ENCODE measurements around the gene TNFSF8.

Gene TNFSF8

DNA sequence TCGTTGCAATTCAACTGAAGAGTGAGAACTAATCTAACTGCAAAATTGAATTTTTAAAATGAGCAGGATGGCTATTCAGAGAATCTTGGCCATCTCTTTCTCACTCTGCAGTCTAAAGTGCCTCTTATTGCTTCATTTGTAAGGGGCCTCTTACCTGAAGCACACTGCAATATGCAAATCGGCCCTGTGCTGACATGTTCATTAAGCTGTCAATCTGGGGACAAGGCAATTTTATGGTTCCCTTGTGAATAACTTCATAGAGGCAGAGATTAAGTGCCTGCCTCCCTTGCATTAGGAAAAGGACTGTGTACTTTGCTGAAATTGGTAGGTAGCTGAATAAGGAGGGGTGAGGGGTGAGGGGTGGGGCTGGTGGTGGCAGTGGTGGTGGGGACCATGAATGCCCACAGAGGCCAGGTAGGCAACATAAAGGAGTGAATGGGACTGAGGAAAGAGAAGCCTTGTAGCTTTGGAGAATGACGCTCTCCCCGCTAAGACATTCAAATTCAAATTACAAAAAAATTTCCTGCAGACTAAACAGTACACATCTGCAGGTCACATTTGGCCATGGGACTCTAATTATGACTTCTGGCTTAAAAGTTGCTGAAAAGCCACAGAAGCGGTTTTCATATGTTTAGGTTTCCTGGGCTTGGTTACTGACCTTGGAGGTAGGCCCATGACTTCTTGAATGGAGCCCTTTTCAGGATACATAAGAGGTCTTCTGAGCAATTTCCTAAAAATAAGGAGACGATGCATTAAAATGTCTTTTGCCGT is 25.0 kb downstream of the TNFSF8 start:
- DNase-seq (ENCODE audit: low read depth): no peak

DNA sequence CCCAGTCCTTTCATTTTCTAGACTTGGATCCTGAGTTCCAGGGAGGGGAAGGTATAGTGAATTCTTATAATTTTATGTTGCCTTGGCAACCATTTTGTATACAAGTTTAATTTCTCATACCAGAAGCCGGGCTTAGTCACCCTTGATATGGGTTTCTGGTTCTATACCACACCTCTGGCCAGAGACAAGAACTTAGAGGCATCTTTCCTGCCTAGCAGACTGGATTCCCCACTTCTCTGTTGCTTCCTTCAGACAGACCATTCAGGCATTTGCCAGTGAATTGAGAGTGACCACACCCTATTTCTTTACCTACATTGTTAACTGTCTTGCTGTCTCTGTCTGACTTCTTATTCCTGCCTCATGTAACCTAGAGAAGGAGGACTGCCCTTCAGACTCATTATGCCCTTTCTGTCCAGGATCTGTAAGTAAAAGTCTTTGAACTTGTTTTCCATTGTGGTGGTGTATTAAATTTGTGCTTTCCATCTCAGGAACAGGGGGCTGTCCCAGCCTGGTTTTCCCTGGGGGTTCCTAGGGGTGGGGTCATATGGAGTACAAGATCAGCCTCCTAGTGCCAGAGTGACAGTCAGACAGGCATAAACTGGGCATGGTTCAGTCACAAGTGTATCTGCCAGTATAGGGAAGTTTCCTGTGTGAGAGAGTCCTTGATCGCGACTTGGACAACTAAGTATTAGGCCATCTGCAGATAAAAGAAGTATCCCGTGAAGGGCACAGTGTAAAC is 27.4 kb downstream of the TNFSF8 start:
- peak; percentile 56 for DNase-seq (ENCODE audit: low read depth)

GRCh38 chr9:114900942-114901802 is 29.2 kb downstream of the TNFSF8 start:
- DNase-seq (ENCODE audit: low read depth): peak; percentile 63

GRCh38 chr9:114899995-114900394 is 30.4 kb downstream of the TNFSF8 start:
- DNase-seq (ENCODE audit: low read depth): no peak

DNA sequence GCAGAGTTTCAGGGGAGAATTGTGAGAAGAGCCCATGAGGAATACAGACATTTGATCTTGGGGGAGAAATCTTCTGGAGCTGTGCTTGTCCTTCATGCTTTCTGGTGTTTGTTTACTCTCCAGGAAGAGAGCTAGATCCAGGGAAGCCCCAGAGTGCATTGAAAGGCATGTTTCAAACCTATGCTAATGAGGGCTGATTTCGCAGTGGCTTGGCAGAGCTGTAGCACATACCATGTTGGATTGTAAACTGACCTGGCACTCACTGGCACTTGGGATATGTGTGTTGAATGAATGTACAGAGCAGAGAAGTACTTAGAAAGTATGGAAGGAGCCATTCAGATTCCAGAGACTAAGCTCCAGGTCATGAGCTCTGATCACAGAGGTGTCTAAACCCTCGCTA is 30.9 kb downstream of the TNFSF8 start:
- DNase-seq (ENCODE audit: low read depth): peak; percentile 18

- DNase-seq (ENCODE audit: low read depth): no peak
Observed at GRCh38 chr9:114898741-114899140, 31.6 kb downstream of the TNFSF8 start.

DNA sequence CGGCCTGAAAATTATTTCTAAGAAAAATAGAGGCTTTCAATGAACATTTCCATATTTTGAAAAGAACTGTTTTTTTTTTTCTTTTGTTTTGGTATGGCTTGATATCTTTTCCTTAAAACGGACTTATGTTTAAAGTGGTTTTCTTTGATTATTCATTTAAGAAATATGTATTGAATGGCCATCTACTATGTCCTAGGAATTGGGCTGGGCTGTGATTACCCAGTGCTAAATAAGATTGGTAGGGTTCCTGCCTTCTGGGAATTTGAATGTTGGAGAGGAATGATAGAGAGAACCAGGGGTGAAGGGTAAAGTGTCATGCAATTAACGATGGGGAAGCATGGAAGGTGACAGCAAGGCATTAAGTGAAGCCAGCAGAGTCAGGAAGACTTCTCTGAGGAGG is 33.2 kb downstream of the TNFSF8 start:
- DNase-seq (ENCODE audit: low read depth): no peak

GRCh38 chr9:114896344-114896743 is 34.0 kb downstream of the TNFSF8 start:
- no peak for DNase-seq (ENCODE audit: low read depth)

DNA sequence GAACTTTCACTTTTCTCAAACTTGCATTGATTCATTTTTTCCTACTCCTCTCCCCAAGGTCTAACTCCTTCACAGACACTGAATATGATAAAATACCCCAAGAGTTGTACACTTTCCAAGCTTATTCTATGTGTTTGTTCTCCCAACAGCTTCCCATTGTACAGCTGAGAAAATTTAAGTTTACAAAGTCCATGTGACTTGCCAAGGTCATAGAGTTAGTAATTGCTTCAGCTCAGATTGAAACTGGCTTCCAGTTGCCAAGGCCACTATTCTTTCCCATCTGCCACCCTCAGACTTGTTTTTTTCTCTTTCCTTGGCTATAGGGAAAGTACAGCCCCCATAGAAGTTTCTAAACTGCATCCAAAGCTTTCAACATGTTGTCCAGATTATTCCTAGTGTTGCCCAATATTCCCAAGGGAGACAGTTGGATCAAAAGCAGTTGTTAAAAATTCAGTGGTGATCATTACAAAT is 34.8 kb downstream of the TNFSF8 start:
- peak; percentile 36 for DNase-seq (ENCODE audit: low read depth)

DNA sequence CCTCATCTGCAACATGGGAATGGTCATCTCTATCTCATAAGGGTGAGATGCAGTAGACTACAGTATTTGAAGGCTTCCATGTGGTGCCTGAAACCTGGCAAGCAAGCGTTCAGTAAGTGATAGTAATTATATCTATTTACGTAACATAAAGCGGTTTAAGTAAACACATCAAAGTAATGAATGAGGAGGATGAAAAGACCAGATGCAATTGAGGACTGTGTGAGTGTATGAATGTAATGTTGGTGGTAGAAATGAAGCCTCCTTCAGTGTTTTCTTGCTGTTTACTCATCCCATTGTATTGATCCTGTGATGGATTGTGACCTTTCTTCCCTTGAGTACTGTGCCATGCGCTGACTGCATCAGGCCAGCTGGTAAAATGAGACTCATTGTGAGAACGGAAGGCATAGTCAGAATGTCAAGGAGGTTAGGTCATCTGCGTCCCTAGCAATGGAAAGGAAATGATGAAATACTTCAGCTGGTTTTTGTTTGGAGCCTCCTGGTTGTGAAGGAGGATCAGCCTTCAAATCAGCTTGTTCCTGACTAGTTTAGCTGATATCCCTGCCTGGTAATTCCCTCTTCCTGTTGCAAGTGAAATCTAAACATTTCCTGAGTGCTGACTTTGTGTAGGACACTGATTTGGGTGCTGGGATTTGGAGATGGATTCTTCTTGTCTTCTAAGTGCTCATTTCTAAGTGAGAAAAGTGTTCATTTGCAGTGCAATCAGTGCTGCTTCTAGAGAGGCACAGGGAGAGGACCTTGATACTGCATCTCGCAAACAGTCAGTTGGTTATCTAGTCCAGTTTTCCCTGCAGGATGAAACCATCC is 35.6 kb downstream of the TNFSF8 start:
- DNase-seq (ENCODE audit: low read depth): peak; percentile 97

DNA sequence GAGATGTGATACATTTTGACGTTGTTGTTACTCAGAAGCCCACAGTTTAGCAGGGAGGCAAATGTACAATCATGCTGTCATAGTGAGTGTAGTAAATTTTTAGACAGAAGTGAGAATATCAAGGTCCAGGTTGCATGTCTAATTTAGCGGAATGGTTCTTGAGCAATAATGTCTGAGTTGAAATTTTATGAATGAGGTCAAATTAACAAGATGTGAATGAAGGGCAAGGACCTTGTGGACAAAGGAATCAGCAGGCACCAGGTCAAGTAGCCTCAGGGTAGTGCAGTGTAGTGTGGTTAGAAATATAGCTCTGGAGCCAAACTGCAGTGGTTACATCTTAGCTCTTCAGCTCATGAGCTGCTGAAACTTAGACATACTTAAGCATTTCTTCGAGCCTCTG is 36.2 kb downstream of the TNFSF8 start:
- DNase-seq (ENCODE audit: low read depth): peak; percentile 35

DNA sequence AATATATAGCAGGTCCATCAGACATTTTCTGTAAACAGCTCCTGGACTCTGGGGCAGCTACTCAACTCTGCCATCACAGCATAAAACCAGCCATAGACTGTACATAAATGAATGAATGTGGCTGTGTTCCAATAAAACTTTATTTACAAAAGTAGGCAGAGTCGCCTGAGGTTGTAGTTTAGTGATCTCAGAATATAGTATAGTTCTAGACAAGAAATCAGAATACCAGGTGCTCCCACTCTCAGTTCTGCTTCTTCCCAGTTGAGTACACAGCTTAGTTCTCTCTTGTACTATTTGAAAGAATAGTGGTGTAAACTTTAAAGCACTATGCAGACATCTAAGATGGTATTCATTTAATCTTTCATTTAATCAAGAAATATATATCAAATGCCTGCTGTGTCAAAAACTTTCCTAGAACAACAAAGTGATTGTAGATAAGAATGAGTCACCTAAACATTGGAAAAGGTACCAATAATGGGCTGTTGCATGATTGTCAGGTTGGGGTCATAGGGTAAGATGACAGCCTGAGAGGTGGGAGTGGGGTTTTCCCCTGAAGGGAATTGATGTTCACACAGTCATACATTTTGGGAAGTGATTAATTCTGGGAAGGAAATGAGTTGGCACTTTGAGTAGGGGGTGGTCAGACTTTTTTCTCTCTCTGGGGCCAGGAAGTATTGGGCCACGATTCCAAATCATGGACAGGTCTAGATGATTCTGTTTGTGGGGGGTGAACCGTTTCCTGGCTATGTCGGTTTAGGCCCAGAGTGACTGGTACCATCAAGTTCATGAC is 37.0 kb downstream of the TNFSF8 start:
- DNase-seq (ENCODE audit: low read depth): peak; percentile 17

DNA sequence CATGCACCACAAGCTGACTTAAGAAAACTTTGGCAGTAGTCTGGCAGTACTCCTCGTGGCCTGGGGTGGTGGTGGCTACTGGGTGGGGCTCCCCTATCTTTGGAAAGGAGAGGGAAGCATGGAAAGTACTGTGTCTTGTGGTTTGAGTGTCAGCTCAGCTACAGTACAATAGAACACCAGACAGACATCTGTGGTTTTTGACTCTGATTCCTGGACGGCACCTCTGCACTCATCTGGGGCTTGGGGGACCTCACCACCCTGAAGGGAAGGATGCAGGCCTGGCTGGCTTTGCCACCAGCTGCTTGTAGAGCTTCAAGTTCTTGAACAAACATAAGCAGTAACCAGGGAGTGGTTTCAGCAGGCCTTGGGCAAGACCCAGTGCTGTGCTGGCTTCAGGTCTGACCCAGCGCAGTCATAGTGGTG is 40.6 kb downstream of the TNFSF8 start:
- DNase-seq (ENCODE audit: low read depth): peak; percentile 9

- no peak for DNase-seq (ENCODE audit: low read depth)
Observed at GRCh38 chr9:114888607-114889006, 41.8 kb downstream of the TNFSF8 start.

DNA sequence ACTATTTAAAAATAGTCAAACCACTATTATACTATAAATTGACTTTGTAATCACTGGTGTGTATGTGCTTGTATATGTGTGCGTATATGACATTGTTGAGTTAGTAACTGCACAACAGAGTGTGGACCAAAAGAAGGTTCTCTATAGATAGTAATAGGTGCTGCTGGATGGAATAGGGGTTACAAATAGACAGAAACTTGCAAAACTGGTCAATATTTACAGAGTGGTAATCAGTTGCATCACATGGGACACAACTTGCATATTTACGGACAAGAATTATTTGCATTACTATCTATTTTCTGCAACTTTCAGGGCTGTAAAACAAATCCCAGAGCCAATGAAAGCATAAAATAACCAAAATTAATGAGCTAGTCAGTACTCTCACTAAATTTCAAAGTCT is 42.4 kb downstream of the TNFSF8 start:
- DNase-seq (ENCODE audit: low read depth): no peak

GRCh38 chr9:114884787-114885452 is 45.5 kb downstream of the TNFSF8 start:
- DNase-seq (ENCODE audit: low read depth): no peak

- no peak for DNase-seq (ENCODE audit: low read depth)
Observed at GRCh38 chr9:114883709-114884108, 46.7 kb downstream of the TNFSF8 start.

- DNase-seq (ENCODE audit: low read depth): peak; percentile 45
Observed at GRCh38 chr9:114880291-114880745, 50.1 kb downstream of the TNFSF8 start.

DNA sequence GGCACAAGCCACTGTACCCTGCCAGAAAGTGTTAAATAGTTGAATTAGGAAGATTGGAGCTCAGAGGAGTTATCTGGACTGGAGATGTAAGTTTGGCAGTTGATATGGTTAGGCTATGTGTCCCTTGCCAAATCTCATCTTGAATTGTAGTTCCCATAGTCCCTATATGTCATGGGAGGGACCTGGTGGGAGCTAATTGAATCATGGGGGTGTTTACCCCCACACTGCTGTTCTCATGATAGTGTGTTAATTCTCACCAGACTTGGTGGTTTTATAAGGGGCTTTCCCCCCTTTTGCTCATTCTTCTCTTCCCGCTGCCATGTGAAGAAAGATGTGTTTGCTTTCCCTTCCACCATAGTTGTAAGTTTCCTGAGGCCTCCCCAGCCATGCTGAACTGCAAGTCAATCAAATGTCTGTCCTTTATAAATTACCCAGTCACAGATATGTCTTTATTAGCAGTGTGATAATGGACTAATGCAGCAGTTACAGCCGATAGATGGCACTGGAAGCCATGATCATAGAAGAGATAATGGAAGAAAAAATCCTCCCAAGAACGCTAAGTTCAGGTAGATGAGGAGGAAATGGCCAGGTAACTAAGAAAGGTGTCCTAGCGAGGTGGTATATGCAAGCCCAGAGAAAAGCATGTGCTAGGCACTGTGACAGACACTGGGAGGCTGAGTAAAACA is 51.4 kb downstream of the TNFSF8 start:
- DNase-seq (ENCODE audit: low read depth): no peak
